GM18867 (cell line): Measurements from ENCODE around the gene ZNF776.
"Not testable (repeated sequence)": the region's sequence is repeated elsewhere in the genome, so short reads cannot be mapped to it uniquely, and the experiment has no call there.

ENCODE experiments used
- ATAC-seq: cut with Tn5 transposase; IDR thresholded peaks from one replicate; pipeline ENCODE4 v1.9.1; 2021; ENCODE audit warnings: mild to moderate bottlenecking, moderate library complexity; ENCODE audit not compliant: unreplicated experiment

ZNF776 gene

DNA sequence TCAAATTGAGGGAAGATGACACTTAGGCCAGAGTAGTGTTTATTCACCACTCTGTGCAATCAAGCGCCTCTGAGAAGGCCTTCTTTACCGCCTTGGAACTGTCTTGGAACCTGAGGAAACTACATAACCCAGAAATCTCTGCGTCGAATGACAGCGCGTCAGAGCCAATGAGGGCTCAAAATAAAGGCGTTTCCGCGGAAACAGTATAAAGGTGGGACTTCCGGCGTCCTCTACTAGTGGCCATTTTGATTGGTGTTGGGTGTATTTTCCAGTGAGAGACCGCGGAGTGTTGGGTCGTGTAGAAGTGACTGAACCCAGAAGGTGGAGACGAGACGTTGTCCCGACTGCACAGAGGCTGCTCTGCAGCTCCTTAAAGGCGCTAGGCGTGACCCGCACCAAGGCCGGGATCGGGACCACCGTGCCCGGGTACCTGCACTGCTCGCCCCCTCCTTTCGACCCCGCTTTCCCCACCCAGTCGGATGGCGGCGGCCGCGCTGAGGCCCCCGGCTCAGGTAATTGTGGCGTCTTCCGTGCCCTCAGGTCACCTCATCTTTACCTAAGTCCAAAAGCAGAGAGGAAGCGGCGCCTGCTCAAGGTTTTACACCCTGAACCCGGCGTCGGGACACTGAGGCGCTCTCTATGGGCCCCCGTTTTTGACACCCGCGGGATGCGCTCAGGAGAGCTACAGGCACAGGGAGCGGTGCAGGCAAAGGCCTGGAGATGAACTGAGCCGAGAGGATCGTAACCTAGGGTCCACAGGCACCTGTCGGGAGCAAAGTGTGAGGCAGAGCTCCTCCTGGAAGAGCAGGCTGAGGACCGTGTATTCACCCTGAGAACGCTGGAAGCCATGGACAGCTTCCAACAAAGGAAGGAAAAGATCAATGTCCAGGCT, at the start of gene ZNF776:
Gene ZNF776 (plus strand): TSS at position 236 of the 892 bp plus-strand sequence. CDS start 244 bp downstream, at position 480.
- ATAC-seq, result peak; percentile 96

DNA sequence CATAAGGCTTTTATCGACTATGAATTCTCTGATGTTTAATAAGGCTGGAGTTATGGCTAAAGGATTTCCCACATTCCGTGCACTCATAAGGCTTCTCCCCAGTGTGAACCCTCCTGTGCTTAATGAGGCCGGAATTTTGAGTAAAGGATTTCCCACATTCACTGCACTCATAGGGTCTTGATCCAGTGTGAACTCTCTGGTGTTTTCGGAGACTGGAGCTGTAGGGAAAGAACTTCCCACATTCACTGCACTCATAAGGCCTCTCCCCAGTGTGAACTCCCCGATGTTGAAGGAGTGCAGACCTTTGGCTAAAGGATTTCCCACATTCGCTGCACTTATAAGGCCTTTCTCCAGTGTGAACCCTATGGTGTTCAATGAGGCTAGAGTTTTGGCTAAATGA, 45.0 kb upstream of the ZNF776 start:
- no peak for ATAC-seq

DNA sequence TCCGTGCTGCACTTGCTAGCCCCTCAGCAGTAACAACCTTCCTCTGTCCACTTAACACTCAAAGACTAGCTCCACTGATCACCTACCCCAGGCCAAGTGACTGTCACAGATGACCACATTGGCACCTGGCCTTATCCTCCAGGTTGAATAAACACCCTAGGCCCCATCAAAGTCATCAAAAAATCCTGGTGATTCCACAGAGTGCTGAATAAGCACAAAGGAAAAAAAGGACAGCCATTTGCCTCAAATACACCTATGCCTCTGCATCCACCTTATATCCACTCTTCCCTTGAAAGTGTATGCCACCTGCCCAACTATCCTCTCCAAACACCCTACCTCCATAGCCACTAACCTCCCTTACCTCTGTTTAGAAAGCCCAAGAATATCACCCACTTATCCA, 40.3 kb upstream of the ZNF776 start:
- no peak for ATAC-seq

DNA sequence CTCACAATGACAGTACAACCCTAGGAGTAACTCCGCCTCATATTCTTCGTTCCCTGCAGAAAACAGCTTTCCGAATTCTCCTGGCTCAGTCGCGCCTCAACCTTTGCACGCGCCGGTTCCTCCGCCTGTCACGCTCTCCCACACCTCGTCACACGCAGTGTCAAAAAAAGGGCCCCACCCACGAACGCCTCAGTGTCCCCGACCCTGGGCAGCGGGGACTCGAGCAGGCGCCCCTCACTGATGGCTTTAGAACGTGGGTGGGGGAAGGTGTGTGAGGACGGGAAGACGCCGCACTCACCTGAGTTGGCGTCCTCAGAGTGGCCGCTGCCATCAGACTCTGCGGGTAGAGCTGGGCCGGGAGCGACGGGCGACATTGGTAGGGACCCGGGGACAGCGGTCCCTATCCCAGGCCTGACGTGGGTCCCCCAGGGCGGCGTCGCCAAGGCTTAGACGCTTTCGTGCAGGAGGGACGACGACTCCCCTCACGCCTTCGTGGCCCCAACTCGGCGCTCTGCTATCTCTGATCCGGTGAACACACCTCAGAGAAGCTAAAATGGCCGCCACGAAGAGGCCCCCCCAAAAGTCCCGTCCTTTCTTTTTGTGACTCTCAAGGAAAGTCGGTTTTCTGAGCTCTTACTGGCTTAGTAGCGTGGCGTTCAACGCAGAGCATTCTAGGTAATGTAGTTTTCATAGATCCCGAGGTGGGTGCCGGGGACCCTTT, 37.8 kb upstream of the ZNF776 start, which contains the start of gene ZNF154:
Gene ZNF154 (minus strand): TSS at position 564 of the 721 bp plus-strand sequence. CDS start 233 bp downstream, at position 331.
- ATAC-seq, result no peak

DNA sequence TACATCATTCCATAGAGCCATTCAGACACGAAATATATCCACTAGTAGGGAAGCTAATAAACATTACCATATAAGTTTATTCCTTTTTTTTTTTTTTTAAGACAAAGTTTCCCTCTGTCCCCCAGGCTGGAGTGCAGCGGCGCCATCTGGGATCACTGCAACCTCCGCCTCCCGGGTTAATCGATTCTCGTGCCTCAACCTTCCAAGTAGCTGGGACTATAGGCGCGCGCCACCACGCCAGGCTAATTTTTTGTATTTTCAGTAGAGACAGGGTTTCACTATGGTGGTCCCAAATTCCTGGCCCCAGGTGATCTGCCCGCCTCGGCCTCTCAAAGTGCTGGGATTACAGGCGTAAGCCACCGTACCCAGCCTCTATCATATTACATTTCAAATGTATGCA, 37.0 kb upstream of the ZNF776 start:
- ATAC-seq, result no peak

DNA sequence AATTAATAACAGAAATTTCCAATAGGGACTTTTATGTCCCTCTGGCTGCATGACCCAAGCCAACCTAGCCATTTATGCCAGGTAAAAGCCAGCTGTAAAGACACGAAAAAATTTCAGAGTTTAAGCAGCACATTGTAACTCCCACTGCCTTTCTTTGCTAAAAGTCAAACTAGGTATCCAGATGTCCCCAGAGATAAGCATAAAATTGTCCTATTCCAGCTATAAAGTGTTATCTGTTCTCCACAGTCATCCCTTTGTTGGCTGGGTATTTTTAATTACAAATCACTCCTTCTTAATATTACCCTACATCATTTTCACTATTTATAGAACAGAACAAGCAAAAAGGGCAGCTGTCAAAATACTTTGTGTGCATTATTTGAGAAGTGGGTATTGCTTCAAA, 34.4 kb upstream of the ZNF776 start:
- ATAC-seq, result no peak

DNA sequence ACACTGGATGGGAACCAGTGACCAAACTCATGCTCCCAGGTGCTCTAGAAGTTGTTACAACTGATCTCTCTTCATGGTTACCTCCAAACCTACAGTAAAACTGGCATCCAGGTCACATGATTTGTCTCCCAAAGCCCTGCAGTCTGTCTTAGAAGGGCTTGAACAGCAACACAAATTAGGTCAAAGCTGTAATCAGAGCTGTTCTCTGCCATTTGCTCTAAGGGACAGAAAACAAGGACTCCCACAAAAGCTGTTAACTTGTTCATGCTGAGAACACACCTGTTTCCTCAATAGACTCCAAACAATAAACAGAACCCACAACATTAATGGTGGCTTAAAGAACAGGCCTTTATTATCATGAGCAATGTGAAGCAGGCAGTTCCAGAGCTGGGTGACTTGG, 27.2 kb upstream of the ZNF776 start:
- ATAC-seq, result no peak

DNA sequence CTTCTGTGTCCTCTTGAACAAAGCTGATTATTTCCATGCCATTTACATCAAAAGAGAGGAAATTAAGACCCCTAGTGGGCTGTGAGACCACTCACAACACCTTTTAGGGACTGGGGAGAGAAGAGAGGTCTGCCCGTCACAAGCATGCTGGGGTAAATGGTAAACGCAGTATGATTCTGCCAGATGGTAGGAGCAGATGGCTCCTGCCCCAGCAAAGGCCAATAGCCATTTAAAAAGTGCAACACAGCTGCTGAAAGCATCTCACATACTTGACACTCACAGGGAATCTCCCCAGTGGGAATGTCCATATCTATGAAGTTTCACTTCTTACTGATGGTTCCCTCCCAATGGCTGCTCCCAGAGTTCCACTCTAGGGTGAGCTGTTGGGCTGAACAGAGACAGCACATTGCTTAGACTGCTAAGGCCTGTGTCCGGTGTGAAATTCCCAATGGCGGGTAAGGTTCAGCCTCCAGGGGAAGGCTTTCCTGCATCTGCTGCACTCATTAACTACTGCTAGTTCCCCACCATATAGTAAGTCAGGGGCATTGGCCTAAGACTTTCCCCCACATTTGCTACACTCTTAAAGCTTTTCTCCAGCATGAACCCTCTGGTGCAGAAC, 26.6 kb upstream of the ZNF776 start:
- no peak for ATAC-seq

DNA sequence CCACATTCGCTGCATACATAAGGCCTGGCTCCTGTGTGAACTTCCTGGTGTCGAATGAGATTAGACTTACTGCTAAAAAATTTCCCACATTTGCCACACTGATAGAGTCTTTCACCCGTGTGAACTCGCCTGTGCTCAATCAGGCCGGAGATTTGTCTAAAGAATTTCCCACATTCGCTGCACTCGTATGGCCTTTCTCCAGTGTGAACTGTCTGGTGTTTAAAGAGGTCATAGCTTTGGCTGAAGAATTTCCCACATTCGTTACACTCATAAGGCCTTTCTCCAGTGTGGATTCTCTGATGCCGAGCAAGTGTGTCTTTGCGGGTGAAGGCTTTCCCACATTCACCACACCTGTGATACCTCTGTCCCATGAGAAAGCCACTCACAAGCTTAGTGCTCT, 25.7 kb upstream of the ZNF776 start:
- ATAC-seq, result no peak

DNA sequence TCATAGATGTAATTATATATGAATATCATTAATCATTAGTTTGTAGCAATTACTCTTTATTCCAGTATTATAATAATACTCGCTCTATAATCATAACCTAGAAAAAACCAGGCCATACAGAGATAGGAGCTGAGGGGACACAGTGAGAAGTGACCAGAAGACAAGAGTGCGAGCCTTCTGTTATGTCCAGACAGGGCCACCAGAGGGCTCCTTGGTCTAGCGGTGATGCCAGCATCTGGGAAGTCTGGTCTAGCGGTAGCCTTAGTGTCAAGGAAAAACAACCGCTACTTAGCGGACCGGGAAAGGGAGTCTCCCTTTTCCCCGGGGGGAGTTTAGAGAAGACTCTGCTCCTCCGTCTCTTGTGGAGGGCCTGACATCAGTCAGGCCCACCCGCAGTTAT, 8.3 kb upstream of the ZNF776 start:
- not testable (repeated sequence) for ATAC-seq

DNA sequence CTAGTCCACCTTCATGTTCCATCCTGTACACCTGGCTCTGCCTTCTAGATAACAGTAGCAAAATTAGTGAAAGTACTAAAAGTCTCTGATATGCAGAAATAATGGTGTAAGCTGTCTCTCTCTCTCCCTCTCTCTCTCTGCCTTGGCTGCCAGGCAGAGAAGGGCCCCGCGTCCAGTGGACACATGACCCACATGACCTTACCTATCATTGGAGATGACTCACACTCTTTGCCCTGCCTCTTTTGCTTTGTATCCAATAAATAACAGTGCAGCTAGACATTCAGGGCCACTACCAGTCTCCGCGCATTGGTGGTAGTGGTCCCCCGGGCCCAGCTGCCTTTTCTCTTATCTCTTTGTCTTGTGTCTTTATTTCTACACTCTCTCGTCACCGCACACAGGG, 7.8 kb upstream of the ZNF776 start:
- not testable (repeated sequence) for ATAC-seq

DNA sequence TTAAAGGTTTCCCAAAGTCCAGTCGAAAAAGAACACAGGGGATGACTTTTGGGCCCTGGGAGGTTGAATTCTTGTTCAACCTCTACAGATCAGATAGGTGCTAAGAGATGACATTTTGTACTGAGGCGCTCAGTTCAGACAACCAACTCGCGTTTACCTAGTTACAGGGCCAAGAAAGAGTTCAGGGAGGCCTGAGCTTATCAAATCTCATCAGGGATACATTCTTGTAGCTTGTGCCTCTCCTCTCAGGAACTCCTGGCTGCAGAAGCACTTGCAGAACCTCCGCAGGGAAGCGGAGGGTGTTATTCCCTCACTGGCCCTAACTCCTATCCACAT, 825 bp downstream of the ZNF776 start:
- no peak for ATAC-seq

DNA sequence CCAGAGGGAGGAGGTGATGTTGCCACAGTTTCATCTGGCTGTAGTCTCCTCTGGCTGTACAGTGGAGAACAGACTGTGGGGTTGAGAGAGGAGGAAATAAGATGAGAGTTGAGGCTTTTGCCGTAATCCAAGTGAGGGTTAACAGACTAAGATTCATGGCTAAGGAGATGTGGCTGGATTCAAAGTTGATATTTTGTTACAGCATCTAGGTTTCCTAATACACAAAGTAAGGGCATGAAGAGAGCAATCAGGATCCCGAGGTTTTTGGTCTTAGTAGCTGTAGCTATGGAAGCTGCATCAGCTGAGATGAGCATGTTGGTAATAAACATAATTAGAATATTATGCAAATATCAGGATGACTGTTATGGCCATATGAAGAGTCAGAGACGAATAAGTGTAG, 1.4 kb downstream of the ZNF776 start:
- ATAC-seq, result no peak

DNA sequence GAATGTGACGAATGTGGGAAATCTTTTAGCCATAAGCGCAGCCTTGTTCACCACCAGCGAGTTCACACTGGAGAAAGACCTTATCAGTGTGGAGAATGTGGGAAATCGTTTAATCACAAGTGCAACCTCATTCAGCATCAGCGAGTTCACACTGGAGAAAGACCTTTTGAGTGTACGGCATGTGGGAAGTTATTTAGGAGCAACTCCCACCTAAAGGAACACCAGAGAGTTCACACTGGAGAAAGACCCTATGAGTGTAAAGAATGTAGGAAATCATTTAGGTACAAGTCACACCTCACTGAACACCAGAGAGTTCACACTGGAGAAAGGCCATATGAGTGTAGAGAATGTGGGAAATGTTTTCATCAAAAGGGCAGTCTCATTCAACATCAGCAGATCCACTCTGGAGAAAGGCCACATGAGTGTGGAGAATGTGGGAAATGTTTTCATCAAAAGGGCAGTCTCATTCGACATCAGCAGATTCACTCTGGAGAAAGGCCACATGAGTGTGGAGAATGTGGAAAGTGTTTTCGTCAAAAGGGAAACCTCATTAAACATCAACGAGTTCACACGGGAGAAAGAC, 7.6 kb downstream of the ZNF776 start:
- no peak for ATAC-seq

DNA sequence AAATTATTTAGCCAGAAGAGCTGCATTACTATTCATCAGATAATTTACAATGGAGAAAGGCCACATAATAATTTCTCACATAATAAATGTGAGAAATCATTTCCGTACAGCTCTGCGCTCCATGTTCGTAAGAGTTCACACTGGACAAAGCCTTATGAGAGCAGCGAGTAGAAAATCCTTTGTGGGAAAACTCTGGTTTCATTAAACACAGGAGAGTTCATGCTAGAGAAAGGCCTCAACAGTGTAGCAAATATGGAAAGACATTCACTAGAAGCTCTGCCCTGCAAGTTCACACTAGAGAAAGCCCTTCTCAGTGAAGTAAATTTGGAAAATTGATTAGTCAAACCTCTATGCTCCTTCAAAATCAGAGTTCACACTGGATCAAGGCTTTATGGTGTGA, 8.4 kb downstream of the ZNF776 start:
- no peak for ATAC-seq

DNA sequence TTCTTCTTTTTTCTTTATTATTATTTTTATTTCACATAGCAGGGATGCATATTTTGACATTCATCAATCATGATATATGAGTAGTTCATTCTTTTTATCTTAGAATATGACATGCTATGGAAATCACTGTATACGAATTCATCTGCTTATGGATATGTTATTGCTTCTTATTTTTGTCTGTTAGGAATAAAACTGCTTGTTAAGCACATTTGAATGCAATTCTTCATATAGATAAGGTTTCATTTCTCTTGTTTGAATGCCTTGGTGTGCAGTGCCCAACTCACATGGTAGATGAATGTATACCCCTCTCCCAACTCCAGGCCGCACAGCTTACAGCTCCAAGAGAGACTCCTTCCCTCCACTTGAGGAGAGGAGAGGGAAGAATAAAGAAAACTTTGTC, 11.3 kb downstream of the ZNF776 start:
- ATAC-seq, result no peak

DNA sequence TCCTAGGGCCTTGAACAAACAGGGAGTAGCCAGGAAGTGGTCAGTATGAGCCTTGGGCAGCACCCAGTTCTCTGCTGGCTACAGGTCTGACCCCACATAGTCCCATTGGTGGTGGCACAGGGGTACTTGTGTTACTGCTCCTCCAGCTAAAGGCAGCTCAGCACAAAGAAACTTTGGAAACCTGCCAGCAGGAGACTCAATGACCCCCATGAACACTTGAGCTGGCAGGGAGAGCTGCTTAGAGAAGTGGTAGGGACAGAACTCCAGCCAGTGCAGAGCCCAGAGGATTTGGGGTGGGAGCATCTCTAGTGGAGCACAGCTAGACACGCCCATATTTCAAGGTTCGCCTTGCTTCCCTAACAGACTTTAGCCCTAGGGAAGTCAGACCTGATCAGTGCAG, 12.5 kb downstream of the ZNF776 start:
- ATAC-seq, result no peak

DNA sequence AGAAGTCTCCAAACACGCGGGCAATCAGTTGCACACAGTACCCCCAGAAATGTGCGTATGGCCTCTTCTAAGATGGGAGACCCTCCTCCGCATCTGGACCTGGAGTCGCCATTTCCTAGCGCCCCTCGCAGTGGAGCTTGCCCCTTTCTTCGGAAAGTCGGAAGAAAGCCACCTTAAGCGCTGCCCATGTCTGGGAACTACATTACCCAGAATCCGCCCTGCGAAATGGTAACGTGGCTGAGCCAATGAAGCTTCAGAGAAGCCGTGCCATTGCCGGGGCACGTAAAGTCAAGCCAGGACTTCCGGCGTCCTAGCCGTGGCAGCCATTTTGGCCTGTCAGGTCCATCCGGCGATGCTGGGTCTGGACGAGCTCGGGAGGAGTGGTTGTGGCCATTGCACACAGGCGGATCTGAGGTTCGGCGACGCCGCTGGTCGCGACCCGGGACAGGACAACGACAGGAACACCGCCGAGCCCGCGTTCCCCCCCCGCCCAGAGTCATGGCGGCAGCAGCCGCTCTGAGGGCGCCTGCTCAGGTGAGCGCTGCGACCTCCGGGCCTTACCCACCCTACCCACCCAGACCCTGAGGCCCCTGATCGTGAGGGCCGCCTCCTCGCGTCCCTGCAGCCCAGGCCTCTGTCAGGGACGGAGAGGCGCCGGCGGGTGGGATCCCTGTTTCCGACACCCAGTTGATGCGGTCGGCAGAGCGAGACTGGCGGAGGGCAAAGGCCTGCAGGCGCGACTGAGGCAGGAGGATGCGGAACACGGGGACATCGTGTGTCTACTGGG, 22.9 kb downstream of the ZNF776 start, which contains the start of gene ZNF586:
Gene ZNF586 (plus strand): TSS at position 332 of the 787 bp plus-strand sequence. CDS start 167 bp downstream, at position 499.
- peak; percentile 95 for ATAC-seq

DNA sequence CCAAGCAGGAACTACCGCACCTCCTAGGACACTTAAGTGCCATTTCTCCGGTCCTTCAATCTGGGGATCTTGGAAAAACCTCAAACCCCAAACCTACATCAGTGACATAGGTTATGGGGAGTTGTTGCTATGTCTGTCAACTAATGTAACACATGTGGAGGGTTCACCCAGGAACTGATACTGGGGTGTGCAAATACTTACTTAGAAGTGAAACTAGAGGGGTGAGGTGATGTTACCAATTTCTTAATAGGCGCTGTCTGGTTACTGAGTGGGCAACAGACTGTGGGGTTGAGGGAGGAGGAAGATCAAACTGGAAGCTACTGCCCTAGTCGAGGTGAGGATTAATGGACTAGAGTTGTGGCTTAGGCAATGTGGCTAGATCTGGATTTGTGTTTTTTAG, 24.8 kb downstream of the ZNF776 start:
- ATAC-seq, result no peak

DNA sequence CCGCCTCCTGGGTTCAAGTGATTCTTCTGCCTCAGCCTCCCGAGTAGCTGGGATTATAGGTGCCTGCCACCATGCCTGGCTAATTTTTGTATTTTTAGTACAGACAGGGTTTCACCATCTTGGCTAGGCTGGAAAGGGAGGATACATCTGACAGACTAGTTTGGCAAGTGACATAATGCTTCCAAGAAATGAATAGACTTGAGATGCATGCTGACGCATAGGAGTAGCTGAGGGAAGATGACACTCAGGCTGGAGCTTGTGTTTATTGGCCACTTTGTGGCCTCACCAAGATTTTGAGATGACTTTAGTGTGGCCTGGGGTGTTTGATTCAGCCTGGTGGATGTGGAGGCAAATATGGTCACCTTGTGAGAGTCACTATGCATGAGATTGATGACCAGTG, 26.9 kb downstream of the ZNF776 start:
- no peak for ATAC-seq
